ENCODE data around the gene FBXL4. TPM values are rescaled to one million over a fixed set of nuclear protein-coding genes. Genes with fewer than 3 reads are reported as not detected.

Gene FBXL4
- total RNA-seq, 4 donors from 2014 or later: 14.5 to 26.7 (median 18.3) TPM

- Histone ChIP-seq H3K9me3 (no peaks in the 10 kb centered on the region), H3K27ac (no peak overlapping the region), H3K36me3 (no peaks in the 10 kb centered on the region), H3K27me3 (peaks cover 96% of the 10 kb centered on the region), H3K4me3 (peak overlapping the region; percentile 5), H3K4me1 (peaks cover 63% of the 10 kb centered on the region)
- 5% methylated on average over 14 of the region's 58 CpGs for WGBS
- TF ChIP-seq POLR2A (IDR thresholded peaks at IDR 0.05) (no peak), POLR2AphosphoS5 (IDR thresholded peaks at IDR 0.05) (no peak), CTCF (IDR thresholded peaks at IDR 0.05) (no peak), EP300 (IDR thresholded peaks at IDR 0.05) (no peak)
- no peak for DNase-seq (ENCODE audit: low spot score in 2 of 2)
Observed at GRCh38 chr6:98831057-98831958, 116.4 kb downstream of the FBXL4 start.

- DNase-seq (ENCODE audit: low spot score in 2 of 2): no peak
Observed at GRCh38 chr6:98830146-98830545, 117.6 kb downstream of the FBXL4 start.

GRCh38 chr6:98828941-98829411 lies 118.8 kb downstream of the FBXL4 start:
- Histone ChIP-seq H3K4me3 (no peak overlapping the region), H3K4me1 (peaks cover 54% of the 10 kb centered on the region), H3K27me3 (peaks cover 97% of the 10 kb centered on the region), H3K9me3 (no peaks in the 10 kb centered on the region), H3K36me3 (no peaks in the 10 kb centered on the region), H3K27ac (no peak overlapping the region)
- DNase-seq (ENCODE audit: low spot score in 2 of 2): no peak
- 17% methylated on average over 13 of the region's 14 CpGs for WGBS
- no peak for TF ChIP-seq CTCF (IDR thresholded peaks at IDR 0.05)
- no peak for TF ChIP-seq EP300 (IDR thresholded peaks at IDR 0.05)
- TF ChIP-seq POLR2AphosphoS5 (IDR thresholded peaks at IDR 0.05): no peak

More at GRCh38 chr6:98830146-98830545, 117.6 kb downstream of the FBXL4 start:
- WGBS: 45% methylated on average over 2 of the region's 2 CpGs
- TF ChIP-seq CTCF (IDR thresholded peaks at IDR 0.05): no peak
- TF ChIP-seq EP300 (IDR thresholded peaks at IDR 0.05): no peak
- TF ChIP-seq POLR2A (IDR thresholded peaks at IDR 0.05): no peak
- no peak for TF ChIP-seq POLR2AphosphoS5 (IDR thresholded peaks at IDR 0.05)
- H3K4me3 ChIP-seq: no peak overlapping the region
- no peaks in the 10 kb centered on the region for H3K36me3 ChIP-seq
- H3K27ac ChIP-seq: no peak overlapping the region
- H3K4me1 ChIP-seq: peaks cover 54% of the 10 kb centered on the region
- peaks cover 96% of the 10 kb centered on the region for H3K27me3 ChIP-seq
- no peaks in the 10 kb centered on the region for H3K9me3 ChIP-seq

- no peak for DNase-seq (ENCODE audit: low spot score in 2 of 2)
- Histone ChIP-seq H3K36me3 (no peaks in the 10 kb centered on the region), H3K4me1 (peaks cover 51% of the 10 kb centered on the region), H3K4me3 (no peak overlapping the region), H3K9me3 (no peaks in the 10 kb centered on the region), H3K27me3 (peaks cover 99% of the 10 kb centered on the region), H3K27ac (no peak overlapping the region)
- WGBS: 15% methylated on average over 11 of the region's 12 CpGs
- TF ChIP-seq CTCF (IDR thresholded peaks at IDR 0.05) (no peak), POLR2AphosphoS5 (IDR thresholded peaks at IDR 0.05) (no peak), POLR2A (IDR thresholded peaks at IDR 0.05) (no peak), EP300 (IDR thresholded peaks at IDR 0.05) (no peak)
Observed at GRCh38 chr6:98828211-98828788, 119.4 kb downstream of the FBXL4 start.
